ENCODE data around the gene BAZ1A.
"Not testable (repeated sequence)": the region's sequence is repeated elsewhere in the genome, so short reads cannot be mapped to it uniquely, and the experiment has no call there.

The BAZ1A gene

GRCh38 chr14:34837801-34838322, 37.3 kb downstream of the BAZ1A start:
- H3K36me3 Mint-ChIP-seq (ENCODE audit: insufficient read depth): peaks cover 17% of the 10 kb centered on the region
- DNase-seq: no peak
- no peaks in the 10 kb centered on the region for H3K9me3 Mint-ChIP-seq
- H3K4me3 Mint-ChIP-seq: no peak overlapping the region
- no peak for ATAC-seq (replicated peaks)
- peak overlapping the region; percentile 17 to 35 for H3K27ac Mint-ChIP-seq
- peaks cover 14 to 43% of the 10 kb centered on the region in 2 donors for H3K4me1 Mint-ChIP-seq (ENCODE audit: low read depth in 2 of 2)
- H3K27me3 Mint-ChIP-seq: no peaks in the 10 kb centered on the region

- ATAC-seq (replicated peaks) (no peak), DNase-seq (no peak)
- H3K27ac Mint-ChIP-seq: peak overlapping the region in 1 of 2 donors; percentile 96
- peaks cover 23 to 55% of the 10 kb centered on the region in 2 donors for H3K4me1 Mint-ChIP-seq (ENCODE audit: low read depth in 2 of 2)
- H3K27me3 Mint-ChIP-seq: no peaks in the 10 kb centered on the region
- H3K9me3 Mint-ChIP-seq: no peaks in the 10 kb centered on the region
- peaks cover 5% of the 10 kb centered on the region for H3K36me3 Mint-ChIP-seq (ENCODE audit: insufficient read depth)
- no peak overlapping the region for H3K4me3 Mint-ChIP-seq
Observed at GRCh38 chr14:34835312-34835711, 39.8 kb downstream of the BAZ1A start.

GRCh38 chr14:34833549-34834523, 41.3 kb downstream of the BAZ1A start:
- peaks cover 28 to 63% of the 10 kb centered on the region in 2 donors for H3K4me1 Mint-ChIP-seq (ENCODE audit: low read depth in 2 of 2)
- ATAC-seq (replicated peaks) (peak; percentile 88), DNase-seq (no peak)
- peaks cover 9% of the 10 kb centered on the region for H3K36me3 Mint-ChIP-seq (ENCODE audit: insufficient read depth)
- no peaks in the 10 kb centered on the region for H3K27me3 Mint-ChIP-seq
- H3K9me3 Mint-ChIP-seq: no peaks in the 10 kb centered on the region
- peak overlapping the region in 1 of 2 donors; percentile 62 for H3K4me3 Mint-ChIP-seq
- peak overlapping the region; percentile 96 for H3K27ac Mint-ChIP-seq

- no peak for ATAC-seq (replicated peaks)
- peaks cover 50% of the 10 kb centered on the region for H3K36me3 Mint-ChIP-seq (ENCODE audit: insufficient read depth)
Observed at GRCh38 chr14:34826661-34827060, 48.5 kb downstream of the BAZ1A start.

GRCh38 chr14:34824826-34825225, 50.3 kb downstream of the BAZ1A start:
- Mint-ChIP-seq H3K27ac (peak overlapping the region in 1 of 2 donors; percentile 86), H3K36me3 (ENCODE audit: insufficient read depth) (peaks cover 63% of the 10 kb centered on the region)

More at GRCh38 chr14:34826661-34827060, 48.5 kb downstream of the BAZ1A start:
- Mint-ChIP-seq H3K27me3 (no peaks in the 10 kb centered on the region), H3K27ac (peak overlapping the region; percentile 5 to 30), H3K4me3 (no peak overlapping the region), H3K9me3 (no peaks in the 10 kb centered on the region), H3K4me1 (ENCODE audit: low read depth in 2 of 2) (peaks cover 22 to 33% of the 10 kb centered on the region in 2 donors)
- no peak for DNase-seq

GRCh38 chr14:34824256-34824655, 50.9 kb downstream of the BAZ1A start:
- H3K9me3 Mint-ChIP-seq: no peaks in the 10 kb centered on the region
- peaks cover 12 to 17% of the 10 kb centered on the region in 2 donors for H3K4me1 Mint-ChIP-seq (ENCODE audit: low read depth in 2 of 2)
- H3K27ac Mint-ChIP-seq: peak overlapping the region in 1 of 2 donors; percentile 86
- H3K4me3 Mint-ChIP-seq: no peak overlapping the region
- no peak for ATAC-seq (replicated peaks)
- DNase-seq: no peak
- H3K27me3 Mint-ChIP-seq: no peaks in the 10 kb centered on the region
- peaks cover 60% of the 10 kb centered on the region for H3K36me3 Mint-ChIP-seq (ENCODE audit: insufficient read depth)

More at GRCh38 chr14:34824826-34825225, 50.3 kb downstream of the BAZ1A start:
- no peak overlapping the region for H3K4me3 Mint-ChIP-seq
- ATAC-seq (replicated peaks) (no peak), DNase-seq (no peak)
- no peaks in the 10 kb centered on the region for H3K9me3 Mint-ChIP-seq
- peaks cover 17 to 22% of the 10 kb centered on the region in 2 donors for H3K4me1 Mint-ChIP-seq (ENCODE audit: low read depth in 2 of 2)
- H3K27me3 Mint-ChIP-seq: no peaks in the 10 kb centered on the region

GRCh38 chr14:34817768-34818167, 57.4 kb downstream of the BAZ1A start:
- peaks cover 41% of the 10 kb centered on the region for H3K36me3 Mint-ChIP-seq (ENCODE audit: insufficient read depth)
- H3K4me3 Mint-ChIP-seq: no peak overlapping the region
- peaks cover 0 to 2% of the 10 kb centered on the region in 2 donors for H3K4me1 Mint-ChIP-seq (ENCODE audit: low read depth in 2 of 2)
- no peaks in the 10 kb centered on the region for H3K9me3 Mint-ChIP-seq
- DNase-seq (no peak), ATAC-seq (replicated peaks) (no peak)
- no peaks in the 10 kb centered on the region for H3K27me3 Mint-ChIP-seq
- H3K27ac Mint-ChIP-seq: peak overlapping the region in 1 of 2 donors; percentile 42

- DNase-seq: no peak
- no peak overlapping the region for H3K4me3 Mint-ChIP-seq
- H3K27me3 Mint-ChIP-seq: no peaks in the 10 kb centered on the region
- peak overlapping the region in 1 of 2 donors; percentile 22 for H3K27ac Mint-ChIP-seq
- peaks cover 46% of the 10 kb centered on the region for H3K36me3 Mint-ChIP-seq (ENCODE audit: insufficient read depth)
- H3K9me3 Mint-ChIP-seq: no peaks in the 10 kb centered on the region
- H3K4me1 Mint-ChIP-seq (ENCODE audit: low read depth in 2 of 2): peaks cover 7 to 15% of the 10 kb centered on the region in 2 donors
- ATAC-seq (replicated peaks): no peak
Observed at GRCh38 chr14:34810028-34810427, 65.1 kb downstream of the BAZ1A start.

GRCh38 chr14:34806257-34806656, 68.9 kb downstream of the BAZ1A start:
- no peak overlapping the region for H3K27ac Mint-ChIP-seq
- no peak overlapping the region for H3K4me3 Mint-ChIP-seq
- peaks cover 54% of the 10 kb centered on the region for H3K36me3 Mint-ChIP-seq (ENCODE audit: insufficient read depth)
- DNase-seq (no peak), ATAC-seq (replicated peaks) (no peak)
- no peaks in the 10 kb centered on the region for H3K9me3 Mint-ChIP-seq
- H3K27me3 Mint-ChIP-seq: no peaks in the 10 kb centered on the region
- H3K4me1 Mint-ChIP-seq (ENCODE audit: low read depth in 2 of 2): peaks cover 3 to 4% of the 10 kb centered on the region in 2 donors

GRCh38 chr14:34804933-34805332, 70.2 kb downstream of the BAZ1A start:
- Mint-ChIP-seq H3K4me1 (ENCODE audit: low read depth in 2 of 2) (peaks cover 3% of the 10 kb centered on the region in 2 donors), H3K36me3 (ENCODE audit: insufficient read depth) (peaks cover 60% of the 10 kb centered on the region), H3K27ac (no peak overlapping the region), H3K4me3 (no peak overlapping the region), H3K9me3 (no peaks in the 10 kb centered on the region), H3K27me3 (no peaks in the 10 kb centered on the region)
- ATAC-seq (replicated peaks): no peak
- DNase-seq: no peak

GRCh38 chr14:34798861-34799260, 76.3 kb downstream of the BAZ1A start:
- not testable (repeated sequence) for H3K27me3 Mint-ChIP-seq; DNase-seq; H3K4me3 Mint-ChIP-seq; ATAC-seq (replicated peaks); H3K9me3 Mint-ChIP-seq; H3K4me1 Mint-ChIP-seq (ENCODE audit: low read depth in 2 of 2)
- Mint-ChIP-seq H3K36me3 (ENCODE audit: insufficient read depth) (peaks cover 54% of the 10 kb centered on the region), H3K27ac (peak overlapping the region in 1 of 2 donors; percentile 70)

- Mint-ChIP-seq H3K27me3 (no peaks in the 10 kb centered on the region), H3K4me3 (no peak overlapping the region), H3K36me3 (ENCODE audit: insufficient read depth) (peaks cover 59% of the 10 kb centered on the region), H3K4me1 (ENCODE audit: low read depth in 2 of 2) (peaks cover 2 to 6% of the 10 kb centered on the region in 2 donors), H3K9me3 (no peaks in the 10 kb centered on the region), H3K27ac (peak overlapping the region in 1 of 2 donors; percentile 70)
- ATAC-seq (replicated peaks) (no peak), DNase-seq (no peak)
Observed at GRCh38 chr14:34797747-34798583, 77.2 kb downstream of the BAZ1A start.

- H3K4me3 Mint-ChIP-seq: no peak overlapping the region
- peaks cover 59% of the 10 kb centered on the region for H3K36me3 Mint-ChIP-seq (ENCODE audit: insufficient read depth)
- DNase-seq: no peak
- peaks cover 0 to 6% of the 10 kb centered on the region in 2 donors for H3K4me1 Mint-ChIP-seq (ENCODE audit: low read depth in 2 of 2)
- no peaks in the 10 kb centered on the region for H3K27me3 Mint-ChIP-seq
- ATAC-seq (replicated peaks): no peak
- H3K27ac Mint-ChIP-seq: no peak overlapping the region
- H3K9me3 Mint-ChIP-seq: no peaks in the 10 kb centered on the region
Observed at GRCh38 chr14:34796902-34797301, 78.3 kb downstream of the BAZ1A start.

Data from effector memory CD8-positive, alpha-beta T cell (primary cell).